ENCODE results near the gene CDYL2. TPM values are rescaled to one million over a fixed set of nuclear protein-coding genes. Genes with fewer than 3 reads are reported as not detected.

CDYL2 gene
- total and polyA plus RNA-seq, 8 donors = 0.60 to 7.3 (median 1.7) TPM

DNA sequence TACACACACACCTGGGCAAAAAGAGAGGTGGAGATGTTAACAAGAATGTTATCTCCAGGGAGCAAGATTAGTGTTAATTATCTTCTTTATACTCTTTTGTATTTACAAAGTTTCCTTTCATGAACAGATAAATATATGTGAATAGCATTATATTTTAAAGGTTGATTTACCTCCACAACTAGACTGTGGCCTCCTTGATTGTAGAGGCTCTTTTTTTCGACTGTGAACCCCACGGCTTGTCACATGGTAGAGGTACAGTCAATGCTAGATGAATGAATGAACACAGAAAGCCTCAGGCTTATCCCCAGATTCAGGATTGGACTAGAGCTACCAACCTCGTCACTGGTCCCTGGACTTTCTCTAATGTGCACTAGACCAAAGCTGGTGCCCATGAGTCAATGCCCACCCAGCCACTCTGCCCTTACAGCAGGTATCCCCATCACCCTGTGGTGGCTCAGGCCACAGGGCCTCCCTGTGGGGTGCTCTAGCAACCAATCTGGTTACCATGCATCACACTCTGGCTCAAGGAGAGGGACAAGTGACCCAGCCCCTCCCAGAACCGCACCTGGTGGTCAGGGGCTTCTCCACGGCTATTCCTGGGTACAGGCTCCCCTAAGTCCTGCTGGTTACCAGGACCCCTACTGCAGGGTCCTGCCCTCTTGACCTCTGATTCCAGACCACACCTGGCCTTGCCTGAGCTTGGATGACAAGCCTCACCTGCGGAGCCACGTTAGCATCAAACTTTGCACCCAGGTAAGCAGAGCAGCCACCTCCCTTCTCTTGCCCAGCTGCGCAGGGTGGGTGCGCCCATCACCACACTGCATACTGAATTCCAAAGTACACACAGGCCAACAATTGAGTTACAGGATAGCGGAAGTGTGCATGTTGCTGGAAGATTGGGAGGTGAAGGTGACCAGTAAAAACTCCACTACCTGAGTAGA is 101.0 kb downstream of the CDYL2 start:
- Histone ChIP-seq H3K9me3 (no peaks in the 10 kb centered on the region), H3K27ac (no peak overlapping the region), H3K4me1 (peaks cover 0 to 14% (median 0%) of the 10 kb centered on the region in 4 donors), H3K4me3 (no peak overlapping the region), H3K27me3 (no peaks in the 10 kb centered on the region), H3K36me3 (no peaks in the 10 kb centered on the region)
- TF ChIP-seq POLR2A (IDR thresholded peaks at IDR 0.05) (no peak), POLR2AphosphoS5 (IDR thresholded peaks at IDR 0.05) (no peak), EP300 (IDR thresholded peaks at IDR 0.05) (no peak)
- TF ChIP-seq, protein P1, sequence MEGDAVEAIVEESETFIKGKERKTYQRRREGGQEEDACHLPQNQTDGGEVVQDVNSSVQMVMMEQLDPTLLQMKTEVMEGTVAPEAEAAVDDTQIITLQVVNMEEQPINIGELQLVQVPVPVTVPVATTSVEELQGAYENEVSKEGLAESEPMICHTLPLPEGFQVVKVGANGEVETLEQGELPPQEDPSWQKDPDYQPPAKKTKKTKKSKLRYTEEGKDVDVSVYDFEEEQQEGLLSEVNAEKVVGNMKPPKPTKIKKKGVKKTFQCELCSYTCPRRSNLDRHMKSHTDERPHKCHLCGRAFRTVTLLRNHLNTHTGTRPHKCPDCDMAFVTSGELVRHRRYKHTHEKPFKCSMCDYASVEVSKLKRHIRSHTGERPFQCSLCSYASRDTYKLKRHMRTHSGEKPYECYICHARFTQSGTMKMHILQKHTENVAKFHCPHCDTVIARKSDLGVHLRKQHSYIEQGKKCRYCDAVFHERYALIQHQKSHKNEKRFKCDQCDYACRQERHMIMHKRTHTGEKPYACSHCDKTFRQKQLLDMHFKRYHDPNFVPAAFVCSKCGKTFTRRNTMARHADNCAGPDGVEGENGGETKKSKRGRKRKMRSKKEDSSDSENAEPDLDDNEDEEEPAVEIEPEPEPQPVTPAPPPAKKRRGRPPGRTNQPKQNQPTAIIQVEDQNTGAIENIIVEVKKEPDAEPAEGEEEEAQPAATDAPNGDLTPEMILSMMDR (IDR thresholded peaks at IDR 0.05) = no peak
- DNase-seq = peak in 1 of 2 donors; percentile 63
- 44 to 74% (median 57%) methylated on average over 9 to 10 of the region's 10 CpGs for WGBS, 5 donors
- intact Hi-C loops (cut with DNase I; ENCODE audit: low total_unique reads) = no loop called here

DNA sequence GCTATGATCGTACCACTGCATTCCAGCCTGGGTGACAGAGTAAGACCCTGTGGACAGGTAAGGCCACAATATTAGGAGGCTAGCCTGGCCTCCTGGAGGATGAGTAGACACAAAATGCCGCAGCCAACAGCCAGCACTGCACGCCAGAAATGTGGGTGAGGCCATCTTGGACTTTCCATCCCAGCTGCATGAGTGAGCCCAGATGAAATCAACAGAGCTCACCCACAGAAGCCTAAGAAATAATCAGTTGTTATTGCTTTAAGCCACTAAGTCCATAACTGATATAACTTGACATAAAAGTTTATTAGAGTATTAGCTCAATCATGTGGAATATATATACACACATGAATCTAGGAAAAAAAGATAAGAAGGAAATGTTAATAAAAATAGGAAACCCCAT is 101.7 kb downstream of the CDYL2 start:
- Histone ChIP-seq H3K4me3 (no peak overlapping the region), H3K27me3 (no peaks in the 10 kb centered on the region), H3K9me3 (peaks cover 0 to 6% (median 2%) of the 10 kb centered on the region in 4 donors), H3K27ac (no peak overlapping the region), H3K36me3 (no peaks in the 10 kb centered on the region), H3K4me1 (peaks cover 0 to 14% (median 0%) of the 10 kb centered on the region in 4 donors)
- DNase-seq = peak in 1 of 2 donors; percentile 35
- no peak for TF ChIP-seq EP300 (IDR thresholded peaks at IDR 0.05)
- TF ChIP-seq, protein P1 (IDR thresholded peaks at IDR 0.05) = no peak
- TF ChIP-seq POLR2AphosphoS5 (IDR thresholded peaks at IDR 0.05) = no peak
- TF ChIP-seq POLR2A (IDR thresholded peaks at IDR 0.05) = no peak
- intact Hi-C loops (cut with DNase I; ENCODE audit: low total_unique reads) = no loop called here
- WGBS, 5 donors = 47 to 78% (median 63%) methylated on average over 3 of the region's 3 CpGs

DNA sequence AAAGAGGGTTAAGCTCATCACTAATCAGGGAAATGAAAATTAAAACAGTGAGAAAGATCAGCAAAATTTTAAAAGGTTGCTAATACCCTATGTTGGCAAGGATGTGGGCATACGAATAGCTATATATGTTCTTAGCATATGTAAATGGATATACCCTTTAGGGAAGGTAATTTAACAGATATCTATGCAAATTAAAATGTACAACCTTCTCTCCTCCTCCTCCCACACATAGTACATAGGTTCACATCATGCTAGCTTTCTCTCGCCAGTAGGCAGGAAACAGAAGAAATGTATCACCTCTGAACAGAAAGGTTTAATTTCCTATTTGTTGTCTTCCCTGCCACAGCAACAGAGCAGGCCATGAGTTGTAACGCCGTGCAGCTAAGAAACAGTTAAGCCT is 103.8 kb downstream of the CDYL2 start:
- H3K4me1 ChIP-seq = peaks cover 0 to 14% (median 0%) of the 10 kb centered on the region in 4 donors
- H3K27ac ChIP-seq = no peak overlapping the region
- H3K9me3 ChIP-seq = peaks cover 0 to 11% (median 3%) of the 10 kb centered on the region in 4 donors
- TF ChIP-seq, protein P1 (IDR thresholded peaks at IDR 0.05) = no peak
- TF ChIP-seq POLR2A (IDR thresholded peaks at IDR 0.05) = no peak
- no peak for TF ChIP-seq POLR2AphosphoS5 (IDR thresholded peaks at IDR 0.05)
- TF ChIP-seq EP300 (IDR thresholded peaks at IDR 0.05) = no peak
- intact Hi-C loops (cut with DNase I; ENCODE audit: low total_unique reads) = no loop called here
- H3K27me3 ChIP-seq = no peaks in the 10 kb centered on the region
- H3K4me3 ChIP-seq = no peak overlapping the region
- no peaks in the 10 kb centered on the region for H3K36me3 ChIP-seq
- 80 to 89% (median 84%) methylated on average over 4 of the region's 4 CpGs for WGBS, 5 donors
- no peak for DNase-seq

DNA sequence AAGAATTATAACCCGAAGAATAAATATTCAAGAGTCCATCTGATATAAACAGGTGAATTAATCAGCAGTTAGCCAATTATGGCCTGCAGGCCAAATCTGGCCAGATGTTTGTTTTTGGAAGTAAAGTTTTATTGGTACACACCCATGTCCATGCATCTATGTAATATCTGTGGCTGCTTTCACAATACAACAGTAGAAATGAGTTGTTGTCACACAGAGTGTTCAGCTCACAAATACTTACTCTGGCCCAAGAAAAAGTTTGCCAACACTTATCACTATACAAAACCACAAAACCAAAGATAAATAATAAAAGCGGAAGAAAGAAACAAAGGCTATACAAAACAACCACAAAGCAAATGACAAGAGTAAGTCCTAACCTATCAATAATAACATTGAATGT is 109.4 kb downstream of the CDYL2 start:
- TF ChIP-seq, protein P1 (IDR thresholded peaks at IDR 0.05) = no peak
- no peak for TF ChIP-seq POLR2A (IDR thresholded peaks at IDR 0.05)
- TF ChIP-seq EP300 (IDR thresholded peaks at IDR 0.05) = no peak
- no peak for TF ChIP-seq POLR2AphosphoS5 (IDR thresholded peaks at IDR 0.05)
- 58 to 73% (median 62%) methylated on average over 2 of the region's 2 CpGs for WGBS, 5 donors

More for the DNA sequence above, 109.4 kb downstream of the CDYL2 start:
- DNase-seq = no peak
- Histone ChIP-seq H3K27me3 (no peaks in the 10 kb centered on the region), H3K4me3 (no peak overlapping the region), H3K36me3 (no peaks in the 10 kb centered on the region), H3K4me1 (no peaks in the 10 kb centered on the region), H3K9me3 (peaks cover 0 to 11% (median 5%) of the 10 kb centered on the region in 4 donors), H3K27ac (no peak overlapping the region)
- intact Hi-C loops (cut with DNase I; ENCODE audit: low total_unique reads) = no loop called here

Data from stomach (tissue), 9 donors.